IPS-18c (cell line): ENCODE data around the gene NSRP1.
A peak's percentile ranks its signal among the peaks of the same experiment; 100 is the strongest.
"Not testable (repeated sequence)": the region's sequence is repeated elsewhere in the genome, so short reads cannot be mapped to it uniquely, and the experiment has no call there.

Experiments used
- H3K4me3 ChIP-seq: 2 replicates; pipeline ENCODE4 v1.7.0; 2013; ENCODE audit warnings: low read depth, mild to moderate bottlenecking, low read length, moderate library complexity; ENCODE audit not compliant: insufficient read depth
- H3K9me3 ChIP-seq: one replicate; pipeline ENCODE4 v1.6.1; 2013; ENCODE audit warnings: mild to moderate bottlenecking, low read length, moderate library complexity; ENCODE audit not compliant: control insufficient read depth, insufficient read depth

NSRP1 gene

GRCh38 chr17:30104575-30105339 is 11.9 kb upstream of the NSRP1 start:
- Histone ChIP-seq H3K4me3 (peak overlapping the region; percentile 34), H3K9me3 (no peaks in the 10 kb centered on the region)

GRCh38 chr17:30112794-30113193 is 3.8 kb upstream of the NSRP1 start:
- Histone ChIP-seq H3K9me3 (no peaks in the 10 kb centered on the region), H3K4me3 (no peak overlapping the region)

DNA sequence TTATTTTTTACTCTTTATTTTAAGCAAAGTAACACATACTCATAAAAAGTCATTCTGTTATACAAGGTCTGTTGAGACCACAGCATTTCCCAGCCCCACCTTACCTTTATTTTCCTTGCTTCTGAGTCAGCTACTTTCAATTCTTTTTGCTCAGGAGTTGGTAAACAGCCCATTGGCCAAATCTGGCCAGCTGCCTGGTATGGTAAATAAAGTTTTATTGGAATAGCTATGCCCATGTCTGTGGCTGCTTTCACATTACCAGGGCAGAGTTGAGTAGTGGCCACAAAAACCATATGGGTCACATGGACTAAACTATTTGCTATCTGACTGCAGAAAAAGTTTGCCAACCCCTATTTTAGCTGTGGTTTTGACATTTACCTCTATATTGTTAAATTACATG is 3.4 kb upstream of the NSRP1 start:
- Histone ChIP-seq H3K4me3 (no peak overlapping the region), H3K9me3 (no peaks in the 10 kb centered on the region)

DNA sequence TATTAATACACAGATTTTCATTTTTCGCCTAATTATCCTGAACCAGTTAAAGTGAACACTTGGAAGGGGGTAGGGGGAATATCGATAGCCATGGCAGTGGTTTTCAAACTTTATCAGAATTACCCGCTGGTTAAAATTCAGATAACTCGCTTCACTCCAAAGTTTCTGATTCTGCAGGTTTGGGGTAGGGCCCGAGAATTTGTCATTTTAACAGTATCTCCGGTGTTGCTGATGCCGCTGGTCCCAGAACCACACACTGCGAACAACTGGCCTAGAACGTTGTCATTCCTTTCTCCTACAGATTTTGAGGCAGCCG is 313 bp upstream of the NSRP1 start:
- H3K9me3 ChIP-seq, result no peaks in the 10 kb centered on the region

GRCh38 chr17:30117675-30118081 is 1.1 kb downstream of the NSRP1 start:
- H3K9me3 ChIP-seq, result no peaks in the 10 kb centered on the region
- peak overlapping the region; percentile 91; the same call in 1 of the 2 replicates for H3K4me3 ChIP-seq

More for the DNA sequence above, 313 bp upstream of the NSRP1 start:
- peak overlapping the region; percentile 91 for H3K4me3 ChIP-seq

DNA sequence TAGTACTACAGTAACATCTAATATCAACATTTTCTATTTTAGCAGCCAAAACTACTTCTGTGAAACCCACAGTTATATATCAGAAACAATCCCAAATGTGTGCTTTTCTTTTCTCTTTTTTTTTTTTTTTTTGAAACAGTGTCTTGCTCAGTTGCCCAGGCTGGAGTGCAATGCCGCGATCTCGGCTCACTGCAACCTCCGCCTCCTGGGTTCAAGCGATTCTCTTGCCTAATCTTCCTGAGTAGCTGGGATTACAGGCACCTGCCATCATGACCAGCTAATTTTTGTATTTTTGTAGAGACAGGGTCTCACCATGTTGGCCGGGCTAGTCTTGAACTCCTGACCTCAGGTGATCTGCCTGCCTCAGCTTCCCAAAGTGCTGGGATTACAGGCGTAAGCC is 2.0 kb downstream of the NSRP1 start:
- not testable (repeated sequence) for H3K9me3 ChIP-seq, H3K4me3 ChIP-seq

- Histone ChIP-seq H3K9me3 (no peaks in the 10 kb centered on the region), H3K4me3 (no peak overlapping the region)
These were observed 7.7 kb downstream of the NSRP1 start for GRCh38 chr17:30124273-30124796.

DNA sequence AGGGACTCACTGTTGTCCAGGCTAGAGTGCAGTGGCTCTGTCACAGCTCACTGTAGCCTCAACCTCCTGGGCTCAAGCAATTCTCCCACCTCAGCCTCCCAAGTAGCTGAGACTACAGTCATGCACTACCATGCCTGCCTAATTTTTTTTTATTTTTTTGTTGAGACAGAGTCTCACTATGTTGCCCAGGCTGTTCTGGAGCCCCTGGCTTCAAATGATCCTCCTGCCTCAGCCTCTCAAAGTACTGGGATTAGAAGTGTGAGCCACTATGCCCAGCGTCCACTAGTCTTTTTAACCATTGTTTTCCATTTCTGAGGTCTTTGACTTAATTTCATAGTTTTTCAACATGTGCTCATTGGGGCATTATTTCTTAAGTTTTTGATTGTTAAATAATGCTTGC is 13.5 kb downstream of the NSRP1 start:
- H3K9me3 ChIP-seq, result no peaks in the 10 kb centered on the region
- H3K4me3 ChIP-seq, result no peak overlapping the region

- H3K9me3 ChIP-seq, result no peaks in the 10 kb centered on the region
- H3K4me3 ChIP-seq, result no peak overlapping the region
These were observed 16.0 kb downstream of the NSRP1 start for GRCh38 chr17:30132615-30133014.

DNA sequence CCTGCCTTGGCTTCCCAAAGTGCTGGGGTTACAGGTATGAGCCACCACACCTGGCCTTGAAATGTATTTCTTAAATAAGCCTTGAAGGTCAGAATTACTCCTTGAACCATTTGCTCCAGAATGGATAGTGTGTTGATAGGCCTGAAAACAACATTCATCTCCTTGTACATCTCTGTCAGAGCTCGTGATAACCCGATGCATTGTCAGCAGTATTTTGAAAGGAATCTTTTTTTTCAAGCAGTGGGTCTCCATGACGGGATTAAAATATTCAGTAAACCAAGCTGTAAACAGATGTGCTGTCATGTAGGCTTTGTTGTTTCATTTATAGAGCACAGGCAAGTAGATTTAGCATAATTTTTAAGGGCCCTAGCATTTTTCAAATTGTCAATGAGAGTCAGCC is 16.6 kb downstream of the NSRP1 start:
- Histone ChIP-seq H3K4me3 (no peak overlapping the region), H3K9me3 (no peaks in the 10 kb centered on the region)

DNA sequence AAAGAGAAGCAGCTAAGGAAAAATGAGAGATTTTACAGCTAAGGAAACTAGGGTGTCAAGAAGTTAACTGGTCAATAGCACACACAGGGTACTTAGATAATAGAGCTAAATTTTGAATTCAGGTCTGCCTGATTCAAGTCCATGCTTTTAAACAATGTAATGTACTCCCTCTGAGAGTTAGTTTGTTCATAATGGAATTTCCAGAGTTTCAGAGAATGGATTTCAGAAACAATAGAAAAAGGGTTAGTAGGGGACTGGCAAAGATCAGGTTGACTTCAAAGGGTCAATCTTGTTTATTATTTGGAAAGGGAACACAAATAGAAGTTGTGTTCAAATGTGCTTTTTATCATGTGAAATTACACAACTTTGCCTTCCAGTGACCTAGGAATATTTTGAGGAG is 17.9 kb downstream of the NSRP1 start:
- Histone ChIP-seq H3K4me3 (no peak overlapping the region), H3K9me3 (no peaks in the 10 kb centered on the region)

DNA sequence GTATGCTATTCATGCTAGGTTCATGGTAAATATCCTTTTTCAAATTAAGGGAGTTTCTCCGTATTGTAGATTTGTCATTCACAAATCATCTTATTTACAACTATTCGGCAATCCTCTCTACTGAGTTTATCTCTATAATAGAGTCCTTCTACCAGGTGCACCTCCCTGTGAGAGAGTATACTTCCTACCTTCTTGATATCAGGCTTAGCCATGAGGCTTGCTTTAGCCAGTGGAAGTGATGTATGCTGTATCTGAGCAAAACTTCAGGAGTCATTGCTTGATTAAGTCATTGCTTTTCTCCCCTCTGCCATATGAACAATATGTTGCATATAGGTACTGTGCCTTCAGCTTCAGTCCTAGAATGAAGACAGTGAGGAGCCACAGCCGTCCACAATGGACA is 20.5 kb downstream of the NSRP1 start:
- H3K9me3 ChIP-seq, result no peaks in the 10 kb centered on the region

DNA sequence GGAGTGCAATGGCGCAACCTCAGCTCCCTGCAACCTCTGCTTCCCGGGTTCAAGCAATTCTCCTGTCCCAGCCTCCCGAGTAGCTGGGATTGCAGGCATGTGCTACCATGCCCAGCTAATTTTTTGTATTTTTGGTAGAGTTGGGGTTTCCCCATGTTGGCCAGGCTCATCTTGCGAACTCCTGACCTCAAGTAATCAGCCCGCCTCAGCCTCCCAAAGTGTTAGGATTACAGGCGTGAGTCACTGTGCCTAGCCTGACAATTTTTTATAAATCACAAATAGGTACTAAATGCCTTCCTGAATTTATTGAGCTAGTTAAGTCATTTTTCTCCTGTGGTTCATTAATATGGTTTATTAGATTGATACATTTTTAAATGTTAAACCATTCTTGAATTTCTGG is 31.2 kb downstream of the NSRP1 start:
- H3K4me3 ChIP-seq, H3K9me3 ChIP-seq: not testable (repeated sequence)

More for the DNA sequence above, 20.5 kb downstream of the NSRP1 start:
- H3K4me3 ChIP-seq, result no peak overlapping the region

DNA sequence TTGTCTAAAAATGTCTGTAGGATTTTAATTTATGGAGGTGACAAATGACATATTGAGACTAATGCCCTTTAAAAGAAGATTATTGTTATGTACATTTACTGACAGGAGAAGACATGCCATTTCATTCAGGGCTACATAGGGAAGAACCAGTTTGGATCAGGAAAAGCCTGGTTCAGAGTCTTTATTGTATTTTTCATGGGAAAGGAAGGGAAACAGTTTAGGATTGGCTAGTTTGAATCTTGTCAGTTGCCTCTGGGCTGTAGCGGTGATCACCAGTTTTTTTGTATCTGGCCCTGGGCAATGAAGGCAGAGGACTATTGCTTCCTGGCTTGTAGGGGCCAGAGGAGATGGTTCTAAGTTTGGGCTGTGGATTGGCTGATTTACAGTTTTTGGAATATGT is 31.8 kb downstream of the NSRP1 start:
- Histone ChIP-seq H3K4me3 (no peak overlapping the region), H3K9me3 (no peaks in the 10 kb centered on the region)

- Histone ChIP-seq H3K4me3 (no peak overlapping the region), H3K9me3 (no peaks in the 10 kb centered on the region)
These were observed 34.9 kb downstream of the NSRP1 start for GRCh38 chr17:30151471-30151870.

DNA sequence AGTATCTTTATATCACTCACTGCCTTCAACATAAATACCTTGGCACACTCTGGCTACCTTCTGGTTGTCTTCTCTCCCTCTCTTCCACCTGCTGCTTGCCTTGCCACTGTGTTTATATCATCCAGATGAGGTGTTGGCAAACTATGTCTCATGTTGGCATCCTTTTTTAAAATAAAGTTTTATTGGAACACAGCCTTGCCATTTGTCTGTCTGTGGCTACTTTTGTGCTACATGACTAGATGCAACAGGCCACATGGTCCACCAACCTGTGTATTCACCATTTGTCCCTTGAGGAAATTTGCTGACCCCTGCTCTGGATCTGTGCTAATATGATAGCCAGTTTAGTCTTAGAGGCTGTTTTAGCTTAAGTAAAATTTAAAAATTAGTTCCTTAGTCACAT is 36.8 kb downstream of the NSRP1 start:
- no peak overlapping the region for H3K4me3 ChIP-seq

GRCh38 chr17:30155389-30155788 is 38.8 kb downstream of the NSRP1 start:
- no peak overlapping the region for H3K4me3 ChIP-seq
- H3K9me3 ChIP-seq, result peaks cover 2% of the 10 kb centered on the region

More for the DNA sequence above, 36.8 kb downstream of the NSRP1 start:
- H3K9me3 ChIP-seq, result no peaks in the 10 kb centered on the region

- H3K4me3 ChIP-seq, result no peak overlapping the region
- H3K9me3 ChIP-seq, result peaks cover 2% of the 10 kb centered on the region
These were observed 42.4 kb downstream of the NSRP1 start for GRCh38 chr17:30158896-30159625.
